H1 (cell line): Measurements from ENCODE around the gene ANXA6. TPM values are rescaled to one million over a fixed set of nuclear protein-coding genes. Genes with fewer than 3 reads are reported as not detected.

ENCODE experiments used
- CTCF ChIA-PET: fragments of 300-600 bp; sonication (Branson Sonifier 250); formaldehyde crosslinking; loops from one replicate; lab custom pipeline; 2021; ENCODE audit not compliant: partially characterized antibody; lab: Charles Lee
- POLR2A ChIA-PET: fragments of 300-600 bp; sonication (Branson Sonifier 250); formaldehyde crosslinking; loops from one replicate; lab custom pipeline; 2021; ENCODE audit warnings: inconsistent platforms; ENCODE audit not compliant: partially characterized antibody; lab: Charles Lee
- DNase-seq, 2 experiments: peaks; one replicate each; pipeline versions ENCODE4 v3.0.0 to v3.0.0-alpha.2; 2010 to 2022; ENCODE audit warnings: low spot score in 2 of 2, low read depth in 1 of 2, mixed read lengths in 1 of 2
- FAIRE-seq: peaks from 2 replicates; lab custom pipeline; 2011; peaks lifted over from hg19 to GRCh38; lab: Jason Lieb, UNC
- H2AFZ ChIP-seq: 2 replicates; pipeline ENCODE4 v1.8.1; 2012; ENCODE audit warnings: low read length, inconsistent platforms
- H2AK5ac ChIP-seq: 2 replicates; pipeline ENCODE4 v1.6.1; 2013; ENCODE audit warnings: low read depth, low read length
- H2BK120ac ChIP-seq: replicated peaks from 2 replicates; pipeline ENCODE3; 2013; ENCODE audit warnings: low read depth, low read length, inconsistent platforms
- H2BK12ac ChIP-seq: 2 replicates; pipeline ENCODE4 v1.6.1; 2013; ENCODE audit warnings: low read depth, low read length
- H2BK15ac ChIP-seq: 2 replicates; pipeline ENCODE4 v1.6.1; 2013; ENCODE audit warnings: low read length
- H2BK20ac ChIP-seq: 2 replicates; pipeline ENCODE4 v1.6.1; 2013; ENCODE audit warnings: low read length
- H2BK5ac ChIP-seq: 2 replicates; pipeline ENCODE4 v1.6.1; 2013; ENCODE audit warnings: low read depth, low read length
- H3K14ac ChIP-seq: 2 replicates; pipeline ENCODE4 v1.6.1; 2013; ENCODE audit warnings: inconsistent platforms; ENCODE audit not compliant: insufficient read length
- H3K18ac ChIP-seq: 2 replicates; pipeline ENCODE4 v1.6.1; 2013; ENCODE audit warnings: low read length; ENCODE audit errors: extremely low read depth
- H3K23ac ChIP-seq: 2 replicates; pipeline ENCODE4 v1.6.1; 2013; ENCODE audit warnings: inconsistent platforms; ENCODE audit not compliant: insufficient read length
- H3K23me2 ChIP-seq: 2 replicates; pipeline ENCODE4 v1.6.1; 2013; ENCODE audit warnings: low read depth, low read length
- H3K27ac ChIP-seq: 2 replicates; pipeline ENCODE4 v1.6.1; 2011; ENCODE audit warnings: low read depth, low read length, inconsistent platforms
- H3K27me3 ChIP-seq, 4 experiments: replicated peaks in 1 of 4; 1 replicate in 1 of 4; 2 replicates in 3 of 4; pipeline versions ENCODE4 v1.6.1 to v1.8.1; 2011 to 2013; ENCODE audit warnings: low read length in 3 of 4, mild to moderate bottlenecking in 3 of 4, inconsistent platforms in 2 of 4, mixed read lengths in 2 of 4, moderate library complexity in 1 of 4; ENCODE audit not compliant: control insufficient read depth in 3 of 4, insufficient read depth in 3 of 4; ENCODE audit errors: extremely low read depth in 1 of 4
- H3K36me3 ChIP-seq, 4 experiments: 2 replicates each; pipeline versions ENCODE4 v1.6.1 to v1.8.1; 2011 to 2013; ENCODE audit warnings: mild to moderate bottlenecking in 4 of 4, low read length in 3 of 4, moderate library complexity in 2 of 4, control low read depth in 1 of 4, inconsistent platforms in 1 of 4; ENCODE audit not compliant: insufficient read depth in 4 of 4, control insufficient read depth in 2 of 4
- H3K4ac ChIP-seq: replicated peaks from 2 replicates; pipeline ENCODE3; 2013; ENCODE audit warnings: low read length, low read depth, mixed read lengths, inconsistent platforms; ENCODE audit not compliant: insufficient read length
- H3K4me1 ChIP-seq, 4 experiments: replicated peaks in 1 of 4; 1 replicate in 1 of 4; 2 replicates in 3 of 4; pipeline versions ENCODE4 v1.6.1 to v1.8.1; 2011 to 2013; ENCODE audit warnings: low read length in 3 of 4, inconsistent platforms in 2 of 4, mixed read lengths in 1 of 4; ENCODE audit not compliant: insufficient read depth in 4 of 4, control insufficient read depth in 3 of 4
- H3K4me2 ChIP-seq, 2 experiments: 2 replicates each; pipeline versions ENCODE4 v1.6.1 to v1.8.1; 2011 to 2013; ENCODE audit warnings: low read depth in 2 of 2, low read length in 2 of 2, control low read depth in 1 of 2, inconsistent platforms in 1 of 2, mild to moderate bottlenecking in 1 of 2; ENCODE audit not compliant: insufficient read depth in 1 of 2
- H3K4me3 ChIP-seq, 4 experiments: fragments of 200-600, 300-600 bp in 1 of 4; sonication (generic), shearing (Covaris generic), sonication (Bioruptor Twin) in 1 of 4; 2 replicates each; pipeline versions ENCODE4 v1.5.1 to v1.8.1; 2011 to 2016; ENCODE audit warnings: low read length in 4 of 4, low read depth in 3 of 4, control low read depth in 2 of 4, inconsistent platforms in 2 of 4, mild to moderate bottlenecking in 2 of 4, mixed read lengths in 1 of 4, moderate library complexity in 1 of 4; ENCODE audit not compliant: insufficient read depth in 2 of 4; ENCODE audit errors: extremely low read depth in 1 of 4
- H3K56ac ChIP-seq: replicated peaks from 2 replicates; pipeline ENCODE3; 2013; ENCODE audit warnings: low read depth, mild to moderate bottlenecking, mixed read lengths, low read length, inconsistent platforms; ENCODE audit not compliant: insufficient read length
- H3K79me1 ChIP-seq: 2 replicates; pipeline ENCODE4 v1.6.1; 2013; ENCODE audit warnings: low read depth, low read length, control low read depth
- H3K79me2 ChIP-seq, 2 experiments: 2 replicates each; pipeline versions ENCODE4 v1.6.1 to v1.8.1; 2012 to 2013; ENCODE audit warnings: low read length in 2 of 2, mild to moderate bottlenecking in 2 of 2, inconsistent platforms in 1 of 2; ENCODE audit not compliant: insufficient read depth in 2 of 2, control insufficient read depth in 1 of 2
- H3K9ac ChIP-seq, 4 experiments: replicated peaks in 1 of 4; 1 replicate in 1 of 4; 2 replicates in 3 of 4; pipeline versions ENCODE4 v1.6.1 to v1.8.1; 2011 to 2013; ENCODE audit warnings: low read depth in 3 of 4, low read length in 3 of 4, control low read depth in 2 of 4, mild to moderate bottlenecking in 2 of 4, moderate library complexity in 2 of 4, inconsistent platforms in 1 of 4; ENCODE audit errors: extremely low read depth in 1 of 4
- H3K9me3 ChIP-seq, 2 experiments: 2 replicates each; pipeline versions ENCODE4 v1.6.1 to v1.8.1; 2012 to 2013; ENCODE audit warnings: mild to moderate bottlenecking in 2 of 2, moderate library complexity in 2 of 2, control low read depth in 1 of 2, inconsistent platforms in 1 of 2, low read depth in 1 of 2, low read length in 1 of 2, mixed read lengths in 1 of 2; ENCODE audit not compliant: insufficient read depth in 2 of 2
- H4K20me1 ChIP-seq, 2 experiments: replicated peaks in 1 of 2; 2 replicates each; pipeline versions ENCODE3 to v1.8.1; 2011 to 2013; ENCODE audit warnings: inconsistent platforms in 2 of 2, low read length in 2 of 2, mild to moderate bottlenecking in 1 of 2; ENCODE audit not compliant: insufficient read depth in 2 of 2, control insufficient read depth in 1 of 2
- H4K5ac ChIP-seq: 2 replicates; pipeline ENCODE4 v1.6.1; 2013; ENCODE audit warnings: low read length, low read depth, mixed read lengths, inconsistent platforms; ENCODE audit not compliant: insufficient read length
- H4K8ac ChIP-seq: 2 replicates; pipeline ENCODE4 v1.8.0; 2013; ENCODE audit warnings: mild to moderate bottlenecking, moderate library complexity, low read length, inconsistent platforms; ENCODE audit not compliant: insufficient read depth; ENCODE audit errors: extremely low read depth
- H4K91ac ChIP-seq: replicated peaks from 2 replicates; pipeline ENCODE3; 2013; ENCODE audit warnings: low read length, mixed read lengths, inconsistent platforms; ENCODE audit not compliant: insufficient read length
- PHF8 ChIP-seq: fragments of 200-600 bp; sonication (generic); conservative IDR thresholded peaks from 2 replicates; pipeline ENCODE4 v1.7.1; 2012; ENCODE audit warnings: low read depth, mild to moderate bottlenecking, inconsistent platforms, low read length, moderate library complexity
- SIN3A ChIP-seq, 2 experiments: IDR thresholded peaks in 1 of 2; conservative IDR thresholded peaks in 1 of 2; 2 replicates each; pipeline ENCODE4 v1.6.1; 2011 to 2012; ENCODE audit warnings: low read length in 2 of 2, improper control_type of control experiment in 1 of 2, low read depth in 1 of 2, mild to moderate bottlenecking in 1 of 2
- SIRT6 ChIP-seq: IDR thresholded peaks from one replicate; pipeline ENCODE4 v1.7.1; 2012; ENCODE audit warnings: low read length, inconsistent platforms
- SP4 ChIP-seq: IDR thresholded peaks from 2 replicates; pipeline ENCODE4 v1.6.1; 2012; ENCODE audit warnings: low read length, inconsistent platforms
- WGBS, 2 experiments: shearing (Covaris generic) in 1 of 2; methylation state at CpG; one replicate each; pipeline versions ENCODE4 v1.1.6 to v1.1.7; 2013 to 2015; ENCODE audit warnings: low lambda C conversion rate in 2 of 2, mixed read lengths in 2 of 2, inconsistent platforms in 1 of 2, low coverage in 1 of 2, missing lambda C conversion rate in 1 of 2; ENCODE audit not compliant: insufficient replicate concordance in 2 of 2, insufficient coverage in 1 of 2, insufficient read length in 1 of 2; ENCODE audit errors: extremely low coverage in 1 of 2, missing lambda C conversion rate in 1 of 2; 5-methylcytosine and 5-hydroxymethylcytosine counted together
- polyA plus RNA-seq, 7 experiments: library from polyadenylated mRNA; depleted of rRNA in 3 of 7; stranded (reverse) in 5 of 7; unstranded in 2 of 7; fragments of >200 nt in 5 of 7; fragments of 200-250 nt in 2 of 7; gene quantifications; 1 replicate in 5 of 7; 2 replicates in 1 of 7; 4 replicates in 1 of 7; pipeline versions ENCODE4 v1.2.1 to v1.2.3, GENCODE V29; 2011 to 2013; ENCODE audit warnings: missing spikeins in 2 of 7, mixed read lengths in 2 of 7
- total RNA-seq: library from RNA; stranded (reverse); fragmentation: NEBNext Ultra II Directional; extraction: Animal tissue kit (Norgen Biotek cat#: 25700); gene quantifications from 2 replicates; pipeline ENCODE4 v1.2.1, GENCODE V29; 2021

The ANXA6 gene
- total and polyA plus RNA-seq, 2 of the 8 experiments (the other 6 are each of a cell fraction or from before 2014, with no cell fraction given) = 61.3 to 78.6 TPM

DNA sequence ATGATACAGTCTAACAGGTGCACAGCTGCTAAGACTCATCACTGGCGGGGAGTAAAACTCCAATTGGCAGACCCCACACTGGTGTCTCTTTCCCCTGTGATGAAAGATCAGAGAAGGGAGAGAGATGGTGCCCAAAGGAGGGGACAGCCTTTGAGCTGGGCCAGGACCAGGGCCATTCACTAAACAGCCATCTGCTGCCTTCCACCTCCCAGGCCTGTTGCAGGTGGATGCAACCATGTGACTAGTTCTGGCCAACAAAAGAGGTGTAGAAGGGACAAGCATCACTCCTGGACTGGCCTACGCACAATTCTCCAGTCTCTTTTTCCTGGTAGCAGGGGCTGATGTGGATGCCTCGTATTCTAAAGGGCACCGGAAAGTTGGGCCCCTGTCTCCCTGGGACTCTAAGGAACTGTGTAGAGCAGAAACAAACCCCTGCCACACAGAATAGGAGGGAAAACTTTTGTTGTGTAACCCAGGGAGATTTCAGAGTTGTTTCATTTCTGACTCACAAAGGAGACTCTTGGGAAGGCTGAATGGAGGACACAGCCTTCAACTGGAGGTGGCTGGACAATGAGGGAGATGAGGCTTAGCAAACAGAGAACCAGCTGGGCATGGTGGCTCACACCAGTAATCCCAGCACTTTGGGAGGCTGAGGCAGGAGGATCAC lies 103.7 kb downstream of the ANXA6 start:
- WGBS, 2 experiments = 94% methylated on average over 4 of the region's 4 CpGs; no CpG with 5 or more reads in 1 of the 2 experiments
- DNase-seq (no peak), FAIRE-seq (no peak)
- TF ChIP-seq SIRT6 (no peak), PHF8 (no peak), SIN3A (conservative IDR thresholded peaks at IDR 0.05 in 1 of 2, IDR thresholded peaks at IDR 0.05 in 1 of 2; ENCODE audit: low read depth in 1 of 2, low read length in 2 of 2) (no peak), SP4 (no peak)
- no peak overlapping the region for H2BK20ac ChIP-seq
- H3K27me3 ChIP-seq = no peaks in the 10 kb centered on the region
- CTCF ChIA-PET = interaction anchor here (0.8 to 14.2 kb wide), 10 partner anchors 16 to 470 kb away, joined by 3 to 777 read pairs (median 116); partner anchors contain the start of gene TNIP1
- no peak overlapping the region for H4K8ac ChIP-seq
- no peaks in the 10 kb centered on the region for H3K79me1 ChIP-seq
- no peak overlapping the region for H2BK15ac ChIP-seq
- H4K20me1 ChIP-seq = peaks cover 2 to 8% of the 10 kb centered on the region in 2 experiments
- H4K5ac ChIP-seq = no peak overlapping the region
- H3K4ac ChIP-seq = no peak overlapping the region
- no peaks in the 10 kb centered on the region for H3K79me2 ChIP-seq
- no peaks in the 10 kb centered on the region for H3K4me1 ChIP-seq
- H3K9ac ChIP-seq = no peak overlapping the region
- POLR2A ChIA-PET = no interaction called here
- no peak overlapping the region for H2BK120ac ChIP-seq
- no peak overlapping the region for H2BK12ac ChIP-seq
- no peaks in the 10 kb centered on the region for H3K23me2 ChIP-seq
- no peak overlapping the region for H3K56ac ChIP-seq
- H3K23ac ChIP-seq = no peak overlapping the region
- H2AFZ ChIP-seq = no peak overlapping the region
- H3K14ac ChIP-seq = no peak overlapping the region
- no peak overlapping the region for H3K4me3 ChIP-seq
- H2AK5ac ChIP-seq = no peak overlapping the region
- H3K18ac ChIP-seq = no peak overlapping the region
- peaks cover 0 to 7% (median 0%) of the 10 kb centered on the region in 4 experiments; a peak in 2 of 8 replicates for H3K36me3 ChIP-seq
- H3K9me3 ChIP-seq = peaks cover 0 to 2% of the 10 kb centered on the region in 2 experiments; a peak in 1 of 4 replicates
- no peak overlapping the region for H4K91ac ChIP-seq
- no peak overlapping the region for H2BK5ac ChIP-seq
- no peak overlapping the region for H3K4me2 ChIP-seq
- no peak overlapping the region for H3K27ac ChIP-seq
